ENCODE measurements around the gene CASP6.

- TF ChIP-seq SIN3A (IDR thresholded peaks at IDR 0.05; ENCODE audit: borderline replicate concordance, insufficient read depth, low read length): no peak
- no peak for TF ChIP-seq POLR2AphosphoS5 (IDR thresholded peaks at IDR 0.05; ENCODE audit: low read depth, low read length)
- TF ChIP-seq TAF1 (IDR thresholded peaks at IDR 0.05; ENCODE audit: borderline replicate concordance, insufficient read depth, low read length): no peak
- TF ChIP-seq REST (IDR thresholded peaks at IDR 0.05; ENCODE audit: insufficient read depth in 1 of 2, low read depth in 2 of 2, low read length in 2 of 2): no peak
Measured at GRCh38 chr4:109730619-109731545, 27.6 kb upstream of the CASP6 start.

Data from PFSK-1 (cell line).